Posterior cingulate gyrus (tissue), 11 donors: ENCODE measurements around the gene UPK1A.
A peak's percentile ranks its signal among the peaks of the same experiment; 100 is the strongest.
"Not testable (repeated sequence)": the region's sequence is repeated elsewhere in the genome, so short reads cannot be mapped to it uniquely, and the experiment has no call there.

ENCODE experiments used
- DNase-seq, 10 donors: peaks; one replicate each; pipeline versions ENCODE4 v3.0.0 to v3.0.0-alpha.2; 2020 to 2021; ENCODE audit warnings: mixed read lengths in 3 of 10
- intact Hi-C: fragments of 100-400 bp; cut with DNase I; formaldehyde crosslinking; loops from one replicate; pipeline ENCODE4 v1.15.1; 2023

The UPK1A gene

GRCh38 chr19:35714601-35715354 is 48.5 kb downstream of the UPK1A start:
- DNase-seq: no peak
- intact Hi-C loops: no loop called here

DNA sequence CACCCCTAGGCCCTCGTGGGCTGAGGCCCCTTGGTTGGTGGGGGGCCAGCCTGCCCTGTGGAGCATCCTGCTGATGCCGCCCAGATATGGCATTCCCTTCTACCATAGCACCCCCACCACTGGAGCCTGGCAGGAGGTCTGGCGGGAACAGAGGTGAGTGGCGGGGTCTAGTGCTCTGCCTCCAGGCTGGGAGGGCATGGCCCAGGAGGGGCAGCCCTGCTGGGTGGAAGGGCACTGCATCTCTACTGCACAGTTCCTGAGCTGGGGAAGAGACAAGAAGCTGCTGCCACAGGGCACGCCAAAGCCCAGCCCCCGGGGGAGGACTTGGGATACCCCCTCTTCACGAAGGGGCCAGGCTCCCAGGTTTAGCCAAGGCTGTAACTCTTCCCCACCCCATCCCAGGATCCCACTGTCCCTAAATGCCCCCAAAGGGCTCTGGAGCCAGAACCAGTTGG is 49.1 kb downstream of the UPK1A start:
- no peak for DNase-seq
- intact Hi-C loops: no loop called here

DNA sequence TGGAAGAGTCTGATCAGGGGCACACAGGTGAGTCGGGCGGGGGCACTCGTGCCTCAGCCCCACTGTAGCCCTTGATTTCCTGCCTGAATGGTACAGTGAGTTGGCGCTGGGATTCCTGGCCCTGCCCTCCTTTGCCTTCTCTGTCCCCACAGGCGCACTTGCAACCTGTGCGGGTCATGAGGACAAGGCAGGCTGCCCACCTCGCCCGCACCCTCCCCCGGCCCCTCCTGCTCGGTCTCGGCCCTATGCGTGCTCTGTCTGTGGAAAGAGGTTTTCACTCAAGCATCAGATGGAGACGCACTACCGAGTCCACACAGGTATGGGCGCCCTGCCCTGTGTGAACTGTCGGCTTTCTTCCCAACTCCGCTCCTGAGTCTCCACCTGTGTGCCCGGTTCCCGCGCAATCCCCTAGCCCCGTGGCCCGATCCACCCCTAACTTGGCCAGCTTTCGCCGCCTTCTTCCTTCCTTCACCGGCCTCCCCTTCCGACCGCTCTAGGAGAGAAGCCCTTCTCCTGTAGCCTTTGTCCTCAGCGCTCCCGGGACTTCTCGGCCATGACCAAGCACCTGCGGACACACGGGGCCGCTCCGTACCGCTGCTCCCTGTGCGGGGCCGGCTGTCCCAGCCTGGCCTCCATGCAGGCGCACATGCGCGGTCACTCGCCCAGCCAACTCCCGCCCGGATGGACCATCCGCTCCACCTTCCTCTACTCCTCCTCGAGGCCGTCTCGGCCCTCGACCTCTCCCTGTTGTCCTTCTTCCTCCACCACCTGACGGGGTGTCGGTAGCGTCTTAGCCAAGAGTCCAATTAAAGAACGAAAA is 49.9 kb downstream of the UPK1A start:
- peak in 8 of 10 donors; percentile 53 to 95 (median 70) for DNase-seq
- intact Hi-C loops: loop anchor here (1.0 kb wide), 2 partner anchors 22 to 167 kb away; no protein-coding TSS in a partner anchor

DNA sequence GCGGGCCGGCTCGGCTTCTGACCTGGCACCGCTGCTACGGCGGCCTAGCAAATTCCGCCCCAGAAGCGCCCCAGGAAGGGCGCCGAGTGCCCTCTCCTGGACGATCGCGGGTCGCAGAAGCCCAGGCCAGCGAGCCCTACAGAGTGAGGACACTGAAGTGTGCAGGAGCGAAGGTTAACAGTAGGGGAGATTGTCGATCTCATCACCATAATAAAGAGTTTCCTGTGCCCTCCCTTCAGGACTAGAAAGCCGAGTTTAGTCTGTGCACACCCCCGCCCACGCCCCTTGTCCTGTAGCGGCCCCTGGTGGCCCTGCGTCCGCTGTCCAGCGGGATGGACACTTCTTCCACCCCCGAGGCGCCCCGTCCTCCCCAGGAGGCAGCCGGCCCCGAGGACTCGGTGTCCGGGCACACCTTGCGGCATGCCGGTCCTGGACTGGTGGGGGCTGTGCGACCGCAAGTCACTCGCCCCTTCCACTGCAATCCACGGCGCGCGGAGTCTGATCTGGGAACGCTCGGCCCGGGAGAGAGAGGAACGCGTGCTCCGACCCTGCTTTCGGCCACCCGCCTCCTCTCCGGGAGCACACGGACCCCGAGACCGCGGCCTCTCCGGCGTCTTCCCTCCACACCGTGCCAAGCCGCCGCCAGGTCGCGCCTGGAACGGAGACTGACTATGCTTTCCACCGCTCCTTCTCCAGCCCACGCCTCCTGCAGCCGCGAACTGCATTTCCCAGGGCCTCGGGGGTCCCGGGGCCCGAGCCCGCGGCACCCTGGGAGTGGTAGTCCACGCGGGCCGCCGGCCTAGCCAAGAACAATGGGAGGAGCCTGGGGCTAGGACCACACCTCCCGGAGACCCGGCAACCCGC is 50.7 kb downstream of the UPK1A start:
- intact Hi-C loops: loop anchor here (1.0 kb wide), 3 partner anchors 23 to 172 kb away; partner anchors contain the start of gene TMEM147
- peak; percentile 83 to 99 (median 94) for DNase-seq

- peak in 1 of 10 donors; percentile 91 for DNase-seq
Observed at GRCh38 chr19:35717665-35718344, 51.5 kb downstream of the UPK1A start, which contains the start of gene KMT2B. TSS of gene KMT2B (plus strand) at chr19:35718003. CDS start at chr19:35718019, 16 bp downstream.

DNA sequence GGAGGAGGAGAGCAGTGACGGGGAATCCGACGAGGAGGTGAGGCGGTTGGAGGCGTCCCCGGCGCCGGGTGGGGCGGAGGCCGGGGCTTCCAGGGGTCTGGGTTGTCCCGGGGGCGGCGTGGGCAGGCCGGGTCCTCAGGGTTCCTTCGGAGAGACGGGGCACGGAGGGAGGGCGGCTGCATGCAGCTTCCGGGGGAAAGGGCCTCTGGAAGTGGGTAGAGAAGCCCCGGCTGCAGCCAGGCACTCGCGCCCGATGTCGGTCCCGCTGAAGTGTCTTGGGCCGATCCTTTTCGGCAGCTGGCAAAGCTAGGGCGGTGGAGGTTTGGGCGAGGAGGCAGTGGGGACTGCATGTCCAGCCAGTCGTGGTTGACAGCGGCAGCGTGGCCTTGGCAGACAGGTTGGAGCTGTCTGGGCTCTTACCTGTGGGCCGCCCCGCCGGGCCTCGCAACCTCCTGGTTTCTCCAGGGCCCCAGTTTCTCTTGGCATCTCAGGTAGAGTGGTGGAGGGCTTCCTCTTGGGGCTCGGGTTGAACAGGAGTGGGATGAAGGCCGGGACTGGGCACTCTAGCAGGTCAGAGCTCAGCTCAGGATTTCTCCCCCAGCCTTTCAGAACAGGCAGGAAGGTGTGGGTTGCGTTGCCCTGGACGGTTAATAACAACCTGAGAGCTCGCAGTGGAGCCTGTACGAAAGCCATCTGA is 52.2 kb downstream of the UPK1A start:
- DNase-seq: peak in 2 of 10 donors; percentile 16 to 83

More at GRCh38 chr19:35717665-35718344, 51.5 kb downstream of the UPK1A start, which contains the start of gene KMT2B:
- intact Hi-C loops: loop anchor here (1.0 kb wide), 1 partner anchor 173 kb away; the partner anchor contains the start of gene TMEM147

GRCh38 chr19:35719402-35720162 is 53.3 kb downstream of the UPK1A start:
- no peak for DNase-seq
- intact Hi-C loops: no loop called here

More for the DNA sequence above, 52.2 kb downstream of the UPK1A start:
- intact Hi-C loops: no loop called here

DNA sequence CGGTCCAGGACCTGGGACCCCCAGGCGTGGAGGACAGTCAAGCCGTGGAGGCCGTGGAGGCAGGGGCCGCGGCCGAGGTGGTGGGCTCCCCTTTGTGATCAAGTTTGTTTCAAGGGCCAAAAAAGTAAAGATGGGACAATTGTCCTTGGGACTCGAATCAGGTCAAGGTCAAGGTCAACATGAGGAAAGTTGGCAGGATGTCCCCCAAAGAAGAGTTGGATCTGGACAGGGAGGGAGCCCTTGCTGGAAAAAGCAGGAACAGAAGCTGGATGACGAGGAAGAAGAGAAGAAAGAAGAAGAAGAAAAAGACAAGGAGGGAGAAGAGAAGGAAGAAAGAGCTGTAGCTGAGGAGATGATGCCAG is 53.8 kb downstream of the UPK1A start:
- DNase-seq: no peak
- intact Hi-C loops: no loop called here

DNA sequence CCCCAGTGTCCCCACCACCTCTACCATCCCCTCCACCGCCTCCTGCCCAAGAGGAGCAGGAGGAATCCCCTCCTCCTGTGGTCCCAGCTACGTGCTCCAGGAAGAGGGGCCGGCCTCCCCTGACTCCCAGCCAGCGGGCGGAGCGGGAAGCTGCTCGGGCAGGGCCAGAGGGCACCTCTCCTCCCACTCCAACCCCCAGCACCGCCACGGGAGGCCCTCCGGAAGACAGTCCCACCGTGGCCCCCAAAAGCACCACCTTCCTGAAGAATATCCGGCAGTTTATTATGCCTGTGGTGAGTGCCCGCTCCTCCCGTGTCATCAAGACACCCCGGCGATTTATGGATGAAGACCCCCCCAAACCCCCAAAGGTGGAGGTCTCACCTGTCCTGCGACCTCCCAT is 54.3 kb downstream of the UPK1A start:
- intact Hi-C loops: no loop called here
- DNase-seq: no peak

DNA sequence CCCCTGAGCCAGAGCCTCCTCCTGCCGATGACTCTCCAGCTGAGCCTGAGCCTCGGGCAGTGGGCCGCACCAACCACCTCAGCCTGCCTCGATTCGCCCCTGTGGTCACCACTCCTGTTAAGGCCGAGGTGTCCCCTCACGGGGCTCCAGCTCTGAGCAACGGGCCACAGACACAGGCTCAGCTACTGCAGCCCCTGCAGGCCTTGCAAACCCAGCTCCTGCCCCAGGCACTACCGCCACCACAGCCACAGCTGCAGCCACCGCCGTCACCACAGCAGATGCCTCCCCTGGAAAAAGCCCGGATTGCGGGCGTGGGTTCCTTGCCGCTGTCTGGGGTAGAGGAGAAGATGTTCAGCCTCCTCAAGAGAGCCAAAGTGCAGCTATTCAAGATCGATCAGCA is 55.1 kb downstream of the UPK1A start:
- DNase-seq: no peak
- intact Hi-C loops: no loop called here

DNA sequence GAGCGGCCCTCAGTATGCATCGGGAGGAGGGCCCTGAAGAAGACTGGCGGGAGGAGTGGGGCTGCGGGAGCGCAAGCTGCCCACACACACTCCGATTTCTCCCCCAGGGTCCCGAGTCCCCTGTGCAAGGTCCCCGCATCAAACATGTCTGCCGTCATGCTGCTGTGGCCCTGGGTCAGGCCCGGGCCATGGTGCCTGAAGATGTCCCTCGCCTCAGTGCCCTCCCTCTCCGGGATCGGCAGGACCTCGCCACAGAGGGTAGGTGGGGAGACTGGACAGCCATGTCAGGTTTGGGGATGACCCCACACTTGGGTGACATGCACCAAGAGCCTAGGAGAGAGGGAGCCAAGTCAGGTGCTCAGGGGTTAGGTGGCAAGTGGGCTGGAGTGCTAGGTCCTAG is 56.1 kb downstream of the UPK1A start:
- intact Hi-C loops: no loop called here
- no peak for DNase-seq

DNA sequence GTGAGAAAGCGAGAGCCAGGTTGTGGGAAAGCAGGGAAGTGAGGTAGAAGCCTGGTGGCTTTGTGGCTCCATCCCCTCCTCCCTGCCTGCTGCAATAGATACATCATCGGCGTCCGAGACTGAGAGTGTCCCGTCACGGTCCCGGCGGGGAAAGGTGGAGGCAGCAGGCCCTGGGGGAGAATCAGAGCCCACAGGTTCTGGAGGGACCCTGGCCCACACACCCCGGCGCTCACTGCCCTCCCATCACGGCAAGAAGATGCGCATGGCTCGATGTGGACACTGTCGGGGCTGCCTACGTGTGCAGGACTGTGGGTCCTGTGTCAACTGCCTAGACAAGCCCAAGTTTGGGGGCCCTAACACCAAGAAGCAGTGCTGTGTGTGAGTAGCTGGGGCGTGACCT is 56.6 kb downstream of the UPK1A start:
- no peak for DNase-seq
- intact Hi-C loops: no loop called here

DNA sequence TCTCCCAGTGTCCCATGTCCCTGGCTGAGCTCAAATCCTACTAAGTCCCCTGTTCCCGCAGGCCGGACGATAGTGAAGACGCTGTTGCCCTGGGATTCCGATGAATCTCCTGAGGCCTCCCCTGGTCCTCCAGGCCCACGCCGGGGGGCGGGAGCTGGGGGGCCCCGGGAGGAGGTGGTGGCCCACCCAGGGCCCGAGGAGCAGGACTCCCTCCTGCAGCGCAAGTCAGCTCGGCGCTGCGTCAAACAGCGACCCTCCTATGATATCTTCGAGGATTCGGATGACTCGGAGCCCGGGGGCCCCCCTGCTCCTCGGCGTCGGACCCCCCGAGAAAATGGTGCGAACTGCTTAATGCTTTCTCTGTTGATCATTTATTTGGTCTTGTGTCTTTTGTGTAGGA is 57.4 kb downstream of the UPK1A start:
- intact Hi-C loops: no loop called here
- DNase-seq: no peak

- DNase-seq, intact Hi-C loops: not testable (repeated sequence)
Observed at GRCh38 chr19:35724132-35724531, 57.8 kb downstream of the UPK1A start.

GRCh38 chr19:35724560-35724959 is 58.2 kb downstream of the UPK1A start:
- DNase-seq: no peak
- intact Hi-C loops: no loop called here

DNA sequence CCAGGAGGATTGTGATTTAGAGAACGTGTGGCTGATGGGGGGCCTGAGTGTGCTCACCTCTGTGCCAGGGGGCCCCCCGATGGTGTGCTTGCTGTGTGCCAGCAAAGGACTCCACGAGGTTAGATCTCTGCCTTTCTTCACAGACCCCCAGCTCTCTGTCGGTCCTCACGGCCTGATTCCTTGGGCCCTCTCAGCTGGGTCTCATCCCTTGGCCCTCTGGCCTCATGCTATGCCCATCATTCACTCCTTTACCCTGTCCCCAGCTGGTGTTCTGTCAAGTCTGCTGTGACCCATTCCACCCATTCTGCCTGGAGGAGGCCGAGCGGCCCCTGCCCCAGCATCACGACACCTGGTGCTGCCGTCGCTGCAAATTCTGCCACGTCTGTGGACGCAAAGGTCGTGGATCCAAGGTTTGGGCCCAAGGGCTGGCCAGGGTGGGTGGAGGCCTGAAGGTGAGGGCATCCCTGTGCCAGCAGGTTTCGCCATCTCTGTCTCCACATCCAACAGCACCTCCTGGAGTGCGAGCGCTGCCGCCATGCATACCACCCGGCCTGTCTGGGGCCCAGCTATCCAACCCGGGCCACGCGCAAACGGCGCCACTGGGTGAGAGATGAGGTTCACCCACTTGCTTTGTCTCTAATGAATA is 59.0 kb downstream of the UPK1A start:
- DNase-seq: no peak
- intact Hi-C loops: no loop called here

GRCh38 chr19:35727053-35727955 is 61.0 kb downstream of the UPK1A start:
- intact Hi-C loops: no loop called here

More at GRCh38 chr19:35727053-35727955, 61.0 kb downstream of the UPK1A start:
- DNase-seq: peak in 1 of 10 donors; percentile 75
